Gastroesophageal sphincter (tissue), 4 donors: ENCODE measurements around the gene SSBP2. TPM values are rescaled to one million over a fixed set of nuclear protein-coding genes. Genes with fewer than 3 reads are reported as not detected.

Source experiments
- ATAC-seq: fragments of 150-250 bp; one replicate; pipeline ENCODE4 v1.9.1; 2016; ENCODE audit warnings: mild to moderate bottlenecking, moderate library complexity
- H3K27ac ChIP-seq, 4 donors: fragments of 200-600 bp; sonication (generic) in 3 of 4; 1 replicate in 3 of 4; 2 replicates in 1 of 4; pipeline ENCODE4 v1.5.1; 2016 to 2019
- H3K27me3 ChIP-seq: fragments of 200-600 bp; sonication (generic); one replicate; pipeline ENCODE4 v1.5.1; 2019
- H3K36me3 ChIP-seq, 2 donors: fragments of 200-600 bp; sonication (generic); one replicate each; pipeline ENCODE4 v1.5.1; 2019; ENCODE audit warnings: control low read depth in 1 of 2
- H3K4me1 ChIP-seq, 3 donors: fragments of 200-600 bp; sonication (generic); 1 replicate in 2 of 3; 2 replicates in 1 of 3; pipeline ENCODE4 v1.5.1; 2016 to 2019; ENCODE audit warnings: control low read depth in 2 of 3
- H3K4me3 ChIP-seq, 2 donors: fragments of 200-600 bp; sonication (generic); one replicate each; pipeline ENCODE4 v1.5.1; 2019; ENCODE audit warnings: mild to moderate bottlenecking in 1 of 2, moderate library complexity in 1 of 2
- H3K9me3 ChIP-seq, 3 donors: fragments of 200-600 bp; sonication (generic); one replicate each; pipeline ENCODE4 v1.5.1; 2017 to 2019; ENCODE audit warnings: control low read depth in 2 of 3
- EP300 ChIP-seq: sonication (generic); formaldehyde crosslinking; IDR thresholded peaks from one replicate; pipeline ENCODE4 v1.6.1; 2017; ENCODE audit warnings: antibody characterized with exemption, mild to moderate bottlenecking
- POLR2A ChIP-seq, 2 donors: fragments of 450-650 bp; IDR thresholded peaks; one replicate each; pipeline ENCODE4 v1.6.1; 2017; ENCODE audit warnings: antibody characterized with exemption in 2 of 2, mild to moderate bottlenecking in 2 of 2, moderate library complexity in 1 of 2
- POLR2AphosphoS5 ChIP-seq: sonication (generic); formaldehyde crosslinking; IDR thresholded peaks from one replicate; pipeline ENCODE4 v1.6.1; 2017; ENCODE audit warnings: antibody characterized with exemption
- WGBS, 2 donors: methylation state at CpG; one replicate each; pipeline ENCODE4 v1.1.5; 2018; ENCODE audit warnings: low coverage in 1 of 2; 5-methylcytosine and 5-hydroxymethylcytosine counted together
- total RNA-seq, 4 donors: library from RNA; depleted of rRNA; stranded (reverse); fragments of >200 nt; gene quantifications; one replicate each; pipeline ENCODE4 v1.1.0, GENCODE V29; 2016
- TF ChIP-seq, protein P1 (sequence below), 4 experiments: fragments of 200-600 bp in 2 of 4; fragments of 450-650 bp in 2 of 4; sonication (generic) in 1 of 4; IDR thresholded peaks; one replicate each; pipeline ENCODE4 v1.5.1; 2017 to 2019; ENCODE audit warnings: antibody characterized with exemption in 4 of 4, mild to moderate bottlenecking in 2 of 4, moderate library complexity in 2 of 4

Gene SSBP2
- total RNA-seq, 4 donors from 2014 or later = 61.3 to 138 (median 79.5) TPM

- TF ChIP-seq POLR2A (IDR thresholded peaks at IDR 0.05) (no peak), POLR2AphosphoS5 (no peak), EP300 (no peak)
- TF ChIP-seq, protein P1, sequence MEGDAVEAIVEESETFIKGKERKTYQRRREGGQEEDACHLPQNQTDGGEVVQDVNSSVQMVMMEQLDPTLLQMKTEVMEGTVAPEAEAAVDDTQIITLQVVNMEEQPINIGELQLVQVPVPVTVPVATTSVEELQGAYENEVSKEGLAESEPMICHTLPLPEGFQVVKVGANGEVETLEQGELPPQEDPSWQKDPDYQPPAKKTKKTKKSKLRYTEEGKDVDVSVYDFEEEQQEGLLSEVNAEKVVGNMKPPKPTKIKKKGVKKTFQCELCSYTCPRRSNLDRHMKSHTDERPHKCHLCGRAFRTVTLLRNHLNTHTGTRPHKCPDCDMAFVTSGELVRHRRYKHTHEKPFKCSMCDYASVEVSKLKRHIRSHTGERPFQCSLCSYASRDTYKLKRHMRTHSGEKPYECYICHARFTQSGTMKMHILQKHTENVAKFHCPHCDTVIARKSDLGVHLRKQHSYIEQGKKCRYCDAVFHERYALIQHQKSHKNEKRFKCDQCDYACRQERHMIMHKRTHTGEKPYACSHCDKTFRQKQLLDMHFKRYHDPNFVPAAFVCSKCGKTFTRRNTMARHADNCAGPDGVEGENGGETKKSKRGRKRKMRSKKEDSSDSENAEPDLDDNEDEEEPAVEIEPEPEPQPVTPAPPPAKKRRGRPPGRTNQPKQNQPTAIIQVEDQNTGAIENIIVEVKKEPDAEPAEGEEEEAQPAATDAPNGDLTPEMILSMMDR (IDR thresholded peaks at IDR 0.05) = no peak
- Histone ChIP-seq H3K4me1 (peaks cover 0 to 24% (median 0%) of the 10 kb centered on the region in 3 donors), H3K4me3 (no peak overlapping the region), H3K27me3 (no peaks in the 10 kb centered on the region), H3K36me3 (no peaks in the 10 kb centered on the region), H3K9me3 (no peaks in the 10 kb centered on the region), H3K27ac (no peak overlapping the region)
- ATAC-seq = no peak
Observed at GRCh38 chr5:81520769-81521168, 230.1 kb downstream of the SSBP2 start.

GRCh38 chr5:81519217-81519905 is 231.5 kb downstream of the SSBP2 start:
- TF ChIP-seq, protein P1 (IDR thresholded peaks at IDR 0.05) = no peak
- no peak for TF ChIP-seq EP300
- TF ChIP-seq POLR2AphosphoS5 = no peak
- TF ChIP-seq POLR2A (IDR thresholded peaks at IDR 0.05) = no peak
- Histone ChIP-seq H3K4me3 (no peak overlapping the region), H3K36me3 (no peaks in the 10 kb centered on the region), H3K9me3 (no peaks in the 10 kb centered on the region), H3K27me3 (no peaks in the 10 kb centered on the region), H3K27ac (no peak overlapping the region), H3K4me1 (peaks cover 0 to 12% (median 0%) of the 10 kb centered on the region in 3 donors)
- 85 to 100% methylated on average over 2 of the region's 2 CpGs for WGBS, 2 donors
- ATAC-seq = no peak

- H3K9me3 ChIP-seq = no peaks in the 10 kb centered on the region
- H3K27me3 ChIP-seq = no peaks in the 10 kb centered on the region
- no peak for ATAC-seq
- no peak overlapping the region for H3K27ac ChIP-seq
- H3K36me3 ChIP-seq = no peaks in the 10 kb centered on the region
- TF ChIP-seq, protein P1 (IDR thresholded peaks at IDR 0.05) = no peak
- no peak for TF ChIP-seq POLR2A (IDR thresholded peaks at IDR 0.05)
- TF ChIP-seq POLR2AphosphoS5 = no peak
- TF ChIP-seq EP300 = no peak
- H3K4me3 ChIP-seq = no peak overlapping the region
- peaks cover 0 to 1% (median 0%) of the 10 kb centered on the region in 3 donors for H3K4me1 ChIP-seq
Observed at GRCh38 chr5:81517462-81517861, 233.4 kb downstream of the SSBP2 start.

DNA sequence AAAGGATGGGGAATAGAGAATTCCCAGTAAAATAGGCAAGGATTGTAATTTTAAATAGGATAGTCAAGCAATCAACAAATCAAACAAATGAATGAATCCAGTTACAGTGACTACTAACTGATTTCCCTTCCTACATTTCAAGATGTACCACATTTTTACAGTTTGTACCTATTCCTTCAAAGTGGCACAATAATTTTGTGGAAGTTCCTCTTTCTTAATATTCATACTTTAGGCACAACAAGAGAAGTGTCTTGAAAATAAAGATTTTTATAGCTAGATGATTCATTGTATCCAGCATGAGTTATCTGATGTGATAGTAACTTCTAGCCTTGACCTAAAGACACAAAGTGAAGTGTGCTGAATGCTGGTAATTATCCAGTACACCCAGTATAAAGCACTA is 234.8 kb downstream of the SSBP2 start:
- no peaks in the 10 kb centered on the region for H3K9me3 ChIP-seq
- ATAC-seq = no peak
- no peaks in the 10 kb centered on the region for H3K36me3 ChIP-seq
- H3K4me1 ChIP-seq = no peaks in the 10 kb centered on the region
- TF ChIP-seq, protein P1 (IDR thresholded peaks at IDR 0.05) = no peak
- TF ChIP-seq EP300 (no peak), POLR2AphosphoS5 (no peak), POLR2A (IDR thresholded peaks at IDR 0.05) (no peak)
- H3K27me3 ChIP-seq = no peaks in the 10 kb centered on the region
- H3K4me3 ChIP-seq = no peak overlapping the region
- H3K27ac ChIP-seq = no peak overlapping the region

DNA sequence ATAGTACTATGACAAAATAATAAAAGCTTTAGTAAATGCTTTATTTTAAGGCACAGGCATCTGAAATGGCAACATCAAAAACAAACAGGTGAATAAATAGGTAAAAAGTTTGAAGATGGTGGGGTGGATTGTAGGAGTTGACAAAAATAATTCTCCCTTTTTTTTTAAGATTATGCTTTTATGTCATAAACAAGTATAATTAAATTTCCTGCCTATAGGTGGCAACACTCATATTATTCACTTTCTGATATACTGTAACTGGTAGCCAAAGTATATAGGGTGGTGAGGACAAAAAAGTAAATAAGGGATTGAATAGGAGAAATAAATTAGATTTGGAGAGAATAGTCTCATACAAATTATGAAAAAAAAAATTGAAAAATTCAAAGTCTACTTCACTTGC is 236.9 kb downstream of the SSBP2 start:
- Histone ChIP-seq H3K27me3 (no peaks in the 10 kb centered on the region), H3K4me1 (peaks cover 0 to 4% (median 0%) of the 10 kb centered on the region in 3 donors), H3K9me3 (no peaks in the 10 kb centered on the region), H3K4me3 (no peak overlapping the region), H3K27ac (no peak overlapping the region), H3K36me3 (no peaks in the 10 kb centered on the region)
- TF ChIP-seq POLR2A (IDR thresholded peaks at IDR 0.05) = no peak
- TF ChIP-seq, protein P1 (IDR thresholded peaks at IDR 0.05) = peak in 1 of 4 experiments; percentile 8
- ATAC-seq = no peak
